GM12875 (cell line): Measurements from ENCODE around the gene CBX6.

Experiments used
- H3K4me3 ChIP-seq: one replicate; pipeline ENCODE4 v1.5.1; 2011; ENCODE audit warnings: low read depth, low read length, control low read depth
- CTCF ChIP-seq: IDR thresholded peaks from 2 replicates; pipeline ENCODE4 v1.5.1; 2011; ENCODE audit warnings: low read depth, mild to moderate bottlenecking, control low read depth, inconsistent platforms, low read length, moderate library complexity, borderline replicate concordance; ENCODE audit not compliant: insufficient read depth

Gene CBX6

GRCh38 chr22:38901111-38901641, 29.2 kb upstream of the CBX6 start:
- TF ChIP-seq CTCF = no peak
- no peak overlapping the region for H3K4me3 ChIP-seq

GRCh38 chr22:38900677-38901076, 28.7 kb upstream of the CBX6 start:
- no peak for TF ChIP-seq CTCF
- no peak overlapping the region for H3K4me3 ChIP-seq

GRCh38 chr22:38891256-38891655, 19.2 kb upstream of the CBX6 start:
- no peak overlapping the region for H3K4me3 ChIP-seq
- no peak for TF ChIP-seq CTCF

GRCh38 chr22:38890377-38890776, 18.4 kb upstream of the CBX6 start:
- H3K4me3 ChIP-seq = no peak overlapping the region
- TF ChIP-seq CTCF = no peak

- TF ChIP-seq CTCF = no peak
- no peak overlapping the region for H3K4me3 ChIP-seq
These were observed 14.3 kb upstream of the CBX6 start for GRCh38 chr22:38886333-38886732.

GRCh38 chr22:38882972-38883622, 11.1 kb upstream of the CBX6 start:
- no peak overlapping the region for H3K4me3 ChIP-seq
- no peak for TF ChIP-seq CTCF
